B cell (primary cell): ENCODE data around the gene VWA3A. TPM values are rescaled to one million over a fixed set of nuclear protein-coding genes. Genes with fewer than 3 reads are reported as not detected.
"Not testable (repeated sequence)": the region's sequence is repeated elsewhere in the genome, so short reads cannot be mapped to it uniquely, and the experiment has no call there.

Experiments
- ATAC-seq: fragments of 200-7000 bp; cut with Tn5 transposase; one replicate; pipeline ENCODE4 v1.10.0; 2021; ENCODE audit warnings: low read depth, mild to moderate bottlenecking, moderate number of reproducible peaks, moderate library complexity
- CTCF ChIA-PET: fragments of 350-600 bp; sonication (Branson Sonifier 250); formaldehyde crosslinking; loops from one replicate; lab custom pipeline; 2021; ENCODE audit warnings: antibody characterized with exemption, inconsistent platforms; lab: Charles Lee
- POLR2A ChIA-PET: fragments of 350-600 bp; sonication (Branson Sonifier 250); formaldehyde crosslinking; loops from one replicate; lab custom pipeline; 2021; ENCODE audit warnings: antibody characterized with exemption; lab: Charles Lee
- DNase-seq: peaks from one replicate; pipeline ENCODE4 v3.0.0; 2013
- H2AFZ ChIP-seq: 2 replicates; pipeline ENCODE4 v1.6.1; 2012; ENCODE audit warnings: mild to moderate bottlenecking, low read depth, low read length; ENCODE audit not compliant: insufficient read depth, poor library complexity, severe bottlenecking
- H3K27ac ChIP-seq, 2 donors: 1 replicate in 1 of 2; 2 replicates in 1 of 2; pipeline ENCODE4 v1.5.1; 2012 to 2013; ENCODE audit warnings: low read length in 2 of 2, mild to moderate bottlenecking in 2 of 2, moderate library complexity in 1 of 2
- H3K27me3 ChIP-seq, 4 experiments: fragments of 200-600 bp in 1 of 4; sonication (generic) in 1 of 4; replicated peaks in 1 of 4; 1 replicate in 2 of 4; 2 replicates in 2 of 4; pipeline versions ENCODE4 v1.6.1 to v1.7.0; 2013 to 2016; ENCODE audit warnings: low read length in 3 of 4, mild to moderate bottlenecking in 2 of 4, mixed read lengths in 1 of 4, moderate library complexity in 1 of 4; ENCODE audit not compliant: insufficient read depth in 4 of 4, control insufficient read depth in 3 of 4; ENCODE audit errors: control extremely low read depth in 1 of 4
- H3K36me3 ChIP-seq, 2 experiments: replicated peaks in 1 of 2; 1 replicate in 1 of 2; 2 replicates in 1 of 2; pipeline versions ENCODE4 v1.6.1 to v1.7.1; 2013; ENCODE audit warnings: low read length in 1 of 2; ENCODE audit not compliant: insufficient read depth in 2 of 2, control insufficient read depth in 1 of 2; ENCODE audit errors: control extremely low read depth in 1 of 2, extremely low read depth in 1 of 2
- H3K4me1 ChIP-seq, 2 donors: fragments of 200-600 bp in 1 of 2; sonication (generic) in 1 of 2; 1 replicate in 1 of 2; 2 replicates in 1 of 2; pipeline versions ENCODE4 v1.5.1 to v1.6.1; 2013 to 2017; ENCODE audit warnings: low read length in 2 of 2; ENCODE audit not compliant: control insufficient read depth in 2 of 2, insufficient read depth in 2 of 2
- H3K4me2 ChIP-seq: replicated peaks from 2 replicates; pipeline ENCODE3; 2012; ENCODE audit warnings: mild to moderate bottlenecking, low read depth, low read length; ENCODE audit not compliant: poor library complexity, severe bottlenecking
- H3K4me3 ChIP-seq, 5 experiments: fragments of 200-600 bp in 1 of 5; sonication (generic) in 1 of 5; 1 replicate in 3 of 5; 2 replicates in 2 of 5; pipeline versions ENCODE4 v1.5.1 to v1.7.0; 2011 to 2016; ENCODE audit warnings: low read length in 4 of 5, mild to moderate bottlenecking in 4 of 5, low read depth in 2 of 5, control low read depth in 1 of 5, moderate library complexity in 1 of 5; ENCODE audit not compliant: insufficient read depth in 1 of 5; ENCODE audit errors: control extremely low read depth in 1 of 5, extremely low read depth in 1 of 5
- H3K79me2 ChIP-seq: fragments of 200-600 bp; sonication (generic); one replicate; pipeline ENCODE4 v1.6.0; 2016; ENCODE audit warnings: low read length; ENCODE audit not compliant: control insufficient read depth, insufficient read depth
- H3K9ac ChIP-seq: fragments of 200-600 bp; sonication (generic); 2 replicates; pipeline ENCODE4 v1.6.1; 2017; ENCODE audit warnings: mild to moderate bottlenecking, low read length, moderate library complexity
- H3K9me3 ChIP-seq, 3 donors: one replicate each; pipeline versions ENCODE4 v1.6.1 to v1.7.1; 2013; ENCODE audit warnings: low read length in 2 of 3; ENCODE audit not compliant: control insufficient read depth in 2 of 3, insufficient read depth in 1 of 3; ENCODE audit errors: control extremely low read depth in 1 of 3
- H4K20me1 ChIP-seq: 2 replicates; pipeline ENCODE4 v1.6.0; 2012; ENCODE audit warnings: mild to moderate bottlenecking, low read length; ENCODE audit not compliant: insufficient read depth, control insufficient read depth, poor library complexity, severe bottlenecking
- H3K27ac Mint-ChIP-seq: one replicate; pipeline ENCODE4 v1.8.0; 2021; ENCODE audit warnings: mixed read lengths
- H3K27me3 Mint-ChIP-seq: one replicate; pipeline ENCODE4 v1.8.0; 2021; ENCODE audit warnings: mixed read lengths
- H3K4me1 Mint-ChIP-seq: one replicate; pipeline ENCODE4 v1.8.0; 2021; ENCODE audit warnings: mixed read lengths
- H3K4me3 Mint-ChIP-seq: one replicate; pipeline ENCODE4 v1.8.0; 2021; ENCODE audit warnings: mixed read lengths
- H3K9me3 Mint-ChIP-seq: one replicate; pipeline ENCODE4 v1.8.0; 2022; ENCODE audit warnings: mixed read lengths; ENCODE audit not compliant: insufficient read depth
- EZH2 ChIP-seq: IDR thresholded peaks from 2 replicates; pipeline ENCODE4 v1.6.1; 2012; ENCODE audit warnings: borderline replicate concordance, low read depth, mild to moderate bottlenecking, moderate library complexity, low read length; ENCODE audit not compliant: insufficient read depth, poor library complexity, severe bottlenecking
- WGBS: methylation state at CpG from one replicate; pipeline ENCODE4 v1.1.5; 2013; ENCODE audit warnings: missing lambda C conversion rate; ENCODE audit not compliant: insufficient coverage; 5-methylcytosine and 5-hydroxymethylcytosine counted together
- intact Hi-C: fragments of 100-400 bp; cut with micrococcal nuclease; formaldehyde crosslinking; loops from one replicate; pipeline ENCODE4 v1.10.0; 2022
- polyA plus RNA-seq: library from polyadenylated mRNA; depleted of rRNA; stranded (reverse); fragments of >200 nt; gene quantifications from 2 replicates; pipeline ENCODE4 v1.2.3, GENCODE V29; 2012
- total RNA-seq, 2 donors: library from RNA; stranded (reverse); fragments of 120-200 nt in 1 of 2; gene quantifications; 1 replicate in 1 of 2; 2 replicates in 1 of 2; pipeline versions ENCODE4 v1.2.3 to v1.2.4, GENCODE V29; 2013 to 2022
- TF ChIP-seq, protein P1 (sequence below): fragments of 200-600 bp; IDR thresholded peaks from one replicate; pipeline ENCODE4 v1.8.0; 2022; ENCODE audit warnings: antibody characterized with exemption, mild to moderate bottlenecking

VWA3A gene
- total and polyA plus RNA-seq, 2 donors (not counting 1 experiment from before 2014, with no cell fraction given): 0.28 to 0.47 TPM

DNA sequence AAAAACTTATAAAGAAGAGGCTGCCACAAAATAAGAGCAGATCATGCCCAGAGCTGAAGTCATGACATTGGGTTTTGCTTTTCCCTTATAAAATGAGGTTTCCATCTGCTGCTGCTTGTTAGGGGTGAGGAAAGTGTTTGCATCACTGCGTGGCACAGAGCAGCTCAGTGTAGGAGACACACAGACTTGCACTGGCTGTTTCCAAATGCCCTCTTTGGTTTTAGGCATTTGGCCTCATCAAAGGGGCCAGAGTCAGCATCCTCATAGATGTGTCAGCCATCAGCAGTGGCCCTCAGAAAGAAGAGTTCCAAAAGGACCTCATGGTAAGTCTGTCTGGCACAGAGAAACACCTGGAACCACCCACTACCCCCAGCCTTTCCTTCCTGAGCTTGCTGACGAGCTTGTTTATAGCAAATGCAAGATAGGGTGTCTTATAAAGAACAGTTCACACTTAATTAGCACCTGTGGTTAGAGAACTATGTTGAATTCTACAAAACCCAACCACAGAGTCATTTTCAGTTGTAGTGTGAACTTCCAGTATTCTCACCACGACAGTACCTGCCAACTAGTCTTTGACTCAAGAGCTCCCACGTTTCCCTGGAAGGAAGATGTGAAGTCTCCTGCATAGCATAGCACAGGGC lies 17.0 kb downstream of the VWA3A start:
- Mint-ChIP-seq H3K27ac (no peak overlapping the region), H3K9me3 (no peaks in the 10 kb centered on the region), H3K4me3 (no peak overlapping the region), H3K27me3 (peaks cover 16% of the 10 kb centered on the region), H3K4me1 (no peaks in the 10 kb centered on the region)
- no peak for DNase-seq
- intact Hi-C loops: no loop called here
- H3K4me2 ChIP-seq: no peak overlapping the region
- no peak overlapping the region for H2AFZ ChIP-seq
- H3K27me3 ChIP-seq: peaks cover 0 to 7% (median 0%) of the 10 kb centered on the region in 4 experiments
- H3K4me3 ChIP-seq: no peak overlapping the region
- no peaks in the 10 kb centered on the region for H3K9me3 ChIP-seq
- H4K20me1 ChIP-seq: no peaks in the 10 kb centered on the region
- no peak overlapping the region for H3K27ac ChIP-seq
- 100% methylated on average over 1 of the region's 4 CpGs for WGBS
- ChIA-PET POLR2A (no interaction called here), CTCF (interaction anchor here (1.0 to 1.3 kb wide), 3 partner anchors 8 to 11 kb away, joined by 3 to 6 read pairs (median 5); no protein-coding TSS in a partner anchor)
- no peaks in the 10 kb centered on the region for H3K36me3 ChIP-seq
- no peak overlapping the region for H3K9ac ChIP-seq
- TF ChIP-seq, protein P1, sequence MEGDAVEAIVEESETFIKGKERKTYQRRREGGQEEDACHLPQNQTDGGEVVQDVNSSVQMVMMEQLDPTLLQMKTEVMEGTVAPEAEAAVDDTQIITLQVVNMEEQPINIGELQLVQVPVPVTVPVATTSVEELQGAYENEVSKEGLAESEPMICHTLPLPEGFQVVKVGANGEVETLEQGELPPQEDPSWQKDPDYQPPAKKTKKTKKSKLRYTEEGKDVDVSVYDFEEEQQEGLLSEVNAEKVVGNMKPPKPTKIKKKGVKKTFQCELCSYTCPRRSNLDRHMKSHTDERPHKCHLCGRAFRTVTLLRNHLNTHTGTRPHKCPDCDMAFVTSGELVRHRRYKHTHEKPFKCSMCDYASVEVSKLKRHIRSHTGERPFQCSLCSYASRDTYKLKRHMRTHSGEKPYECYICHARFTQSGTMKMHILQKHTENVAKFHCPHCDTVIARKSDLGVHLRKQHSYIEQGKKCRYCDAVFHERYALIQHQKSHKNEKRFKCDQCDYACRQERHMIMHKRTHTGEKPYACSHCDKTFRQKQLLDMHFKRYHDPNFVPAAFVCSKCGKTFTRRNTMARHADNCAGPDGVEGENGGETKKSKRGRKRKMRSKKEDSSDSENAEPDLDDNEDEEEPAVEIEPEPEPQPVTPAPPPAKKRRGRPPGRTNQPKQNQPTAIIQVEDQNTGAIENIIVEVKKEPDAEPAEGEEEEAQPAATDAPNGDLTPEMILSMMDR: no peak
- no peak for TF ChIP-seq EZH2
- ATAC-seq: no peak
- no peaks in the 10 kb centered on the region for H3K79me2 ChIP-seq
- no peaks in the 10 kb centered on the region for H3K4me1 ChIP-seq

DNA sequence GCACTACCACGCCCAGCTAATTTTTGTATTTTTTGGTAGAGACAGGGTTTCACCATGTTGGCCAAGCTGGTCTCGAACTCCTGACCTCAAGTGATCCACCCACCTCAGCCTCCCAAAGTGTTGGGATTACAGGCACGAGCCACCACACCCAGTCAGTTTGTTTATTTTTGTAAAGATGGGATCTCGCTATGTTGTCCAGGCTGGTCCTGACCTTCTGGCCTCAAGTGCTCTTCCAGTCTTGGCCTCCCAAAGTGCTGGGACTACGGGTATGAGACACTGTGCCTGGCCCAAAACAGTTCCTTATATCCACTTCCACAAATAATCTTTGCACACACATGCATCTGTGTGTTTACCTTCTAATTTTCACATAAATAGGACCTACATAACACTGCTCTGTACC lies 19.3 kb downstream of the VWA3A start:
- peaks cover 12% of the 10 kb centered on the region for H3K27me3 Mint-ChIP-seq
- POLR2A ChIA-PET, H3K27ac Mint-ChIP-seq, H3K4me2 ChIP-seq, H3K9ac ChIP-seq, H3K4me1 Mint-ChIP-seq, H3K9me3 ChIP-seq, intact Hi-C loops, H3K79me2 ChIP-seq, H3K9me3 Mint-ChIP-seq, H3K36me3 ChIP-seq, ATAC-seq, H3K27ac ChIP-seq, H3K4me1 ChIP-seq, H3K4me3 Mint-ChIP-seq, DNase-seq, H3K27me3 ChIP-seq, H3K4me3 ChIP-seq, H2AFZ ChIP-seq, H4K20me1 ChIP-seq: not testable (repeated sequence)
- WGBS: 73% methylated on average over 3 of the region's 5 CpGs
- CTCF ChIA-PET: interaction anchor here (1.1 kb wide), 1 partner anchor 13 kb away, joined by 6 read pairs; no protein-coding TSS in a partner anchor
